SK-N-SH (cell line): ENCODE data around the gene RASSF1. TPM values are rescaled to one million over a fixed set of nuclear protein-coding genes. Genes with fewer than 3 reads are reported as not detected.

ENCODE experiments used
- CTCF ChIA-PET: fragments of 300-600, 350-600 bp; formaldehyde crosslinking; extraction: SDS; loops from one replicate; lab custom pipeline; 2021; lab: Yijun Ruan, JAX
- POLR2A ChIA-PET: fragments of 350-600 bp; sonication (Branson Sonifier 250); formaldehyde crosslinking; extraction: SDS; loops from one replicate; lab custom pipeline; 2020; ENCODE audit warnings: antibody characterized with exemption, inconsistent platforms; lab: Yijun Ruan, JAX
- DNase-seq: peaks from one replicate; pipeline ENCODE4 v3.0.0; 2012
- H2AFZ ChIP-seq: fragments of 200-600 bp; sonication (generic); 2 replicates; pipeline ENCODE4 v1.8.1; 2016; ENCODE audit warnings: antibody characterized with exemption, mild to moderate bottlenecking, low read depth
- H3F3A ChIP-seq: fragments of 200-600 bp; sonication (generic); replicated peaks from 2 replicates; pipeline ENCODE3; 2016; ENCODE audit warnings: antibody characterized with exemption, mild to moderate bottlenecking; ENCODE audit not compliant: insufficient read depth
- H3K27ac ChIP-seq, 2 experiments: fragments of 200-500 bp in 1 of 2; fragments of 200-600 bp in 1 of 2; sonication (Bioruptor generic) in 1 of 2; sonication (generic), shearing (Covaris generic) in 1 of 2; 2 replicates each; pipeline versions ENCODE4 v1.5.1 to v1.6.1; 2014 to 2016; ENCODE audit warnings: low read depth in 2 of 2, inconsistent platforms in 1 of 2, low read length in 1 of 2, mild to moderate bottlenecking in 1 of 2, mixed read lengths in 1 of 2
- H3K27me3 ChIP-seq: fragments of 200-600 bp; sonication (generic), shearing (Covaris generic); 2 replicates; pipeline ENCODE4 v1.6.1; 2016; ENCODE audit warnings: mixed run types; ENCODE audit not compliant: insufficient read depth
- H3K36me3 ChIP-seq, 2 experiments: fragments of 200-500 bp in 1 of 2; fragments of 200-600 bp in 1 of 2; sonication (Bioruptor generic) in 1 of 2; sonication (generic) in 1 of 2; replicated peaks in 1 of 2; 2 replicates each; pipeline versions ENCODE3 to v1.5.1; 2014 to 2016; ENCODE audit warnings: low read length in 1 of 2, mild to moderate bottlenecking in 1 of 2; ENCODE audit not compliant: insufficient read depth in 2 of 2, control insufficient read depth in 1 of 2
- H3K4me1 ChIP-seq, 2 experiments: fragments of 200-500 bp in 1 of 2; fragments of 200-600 bp in 1 of 2; sonication (Bioruptor generic) in 1 of 2; sonication (generic), shearing (Covaris generic) in 1 of 2; 2 replicates each; pipeline versions ENCODE4 v1.5.1 to v1.6.1; 2014 to 2016; ENCODE audit warnings: low read depth in 1 of 2, low read length in 1 of 2, mixed run types in 1 of 2; ENCODE audit not compliant: insufficient read depth in 2 of 2, control insufficient read depth in 1 of 2
- H3K4me2 ChIP-seq: fragments of 200-600 bp; sonication (generic), shearing (Covaris generic); 2 replicates; pipeline ENCODE4 v1.6.1; 2017; ENCODE audit warnings: mixed run types
- H3K4me3 ChIP-seq, 2 experiments: fragments of 200-500 bp in 1 of 2; fragments of 200-600 bp in 1 of 2; sonication (Bioruptor generic) in 1 of 2; sonication (generic), shearing (Covaris generic) in 1 of 2; 2 replicates each; pipeline versions ENCODE4 v1.5.1 to v1.8.1; 2014 to 2016; ENCODE audit warnings: low read depth in 2 of 2, inconsistent platforms in 1 of 2, low read length in 1 of 2, mild to moderate bottlenecking in 1 of 2, mixed read lengths in 1 of 2, moderate library complexity in 1 of 2
- H3K79me2 ChIP-seq: fragments of 200-600 bp; sonication (generic); 2 replicates; pipeline ENCODE4 v1.8.1; 2017; ENCODE audit warnings: mild to moderate bottlenecking; ENCODE audit not compliant: insufficient read depth
- H3K9ac ChIP-seq: fragments of 200-600 bp; sonication (generic); 2 replicates; pipeline ENCODE4 v1.6.1; 2017; ENCODE audit warnings: mixed run types
- H3K9me2 ChIP-seq: fragments of 200-600 bp; sonication (generic); 2 replicates; pipeline ENCODE4 v1.6.1; 2017; ENCODE audit warnings: mixed run types
- H3K9me3 ChIP-seq: fragments of 200-600 bp; sonication (generic); 2 replicates; pipeline ENCODE4 v1.6.1; 2017; ENCODE audit warnings: mixed run types, mild to moderate bottlenecking, moderate library complexity
- H4K20me1 ChIP-seq: fragments of 200-600 bp; sonication (generic); 2 replicates; pipeline ENCODE4 v1.6.1; 2017; ENCODE audit warnings: mild to moderate bottlenecking, mixed run types; ENCODE audit not compliant: insufficient read depth
- ELF1 ChIP-seq: IDR thresholded peaks from 2 replicates; pipeline ENCODE4 v1.4.0; 2012
- MEF2A ChIP-seq: IDR thresholded peaks from 2 replicates; pipeline ENCODE4 v1.4.0; 2012; ENCODE audit warnings: low read depth, borderline replicate concordance
- RAD21 ChIP-seq: IDR thresholded peaks from 2 replicates; pipeline ENCODE4 v1.6.1; 2012; ENCODE audit warnings: mild to moderate bottlenecking, low read length
- RFX5 ChIP-seq: IDR thresholded peaks from 2 replicates; pipeline ENCODE4 v1.6.1; 2012; ENCODE audit warnings: mild to moderate bottlenecking, improper control_type of control experiment, low read length
- TAF1 ChIP-seq: IDR thresholded peaks from 2 replicates; pipeline ENCODE4 v1.6.1; 2012; ENCODE audit warnings: low read depth, mild to moderate bottlenecking, low read length, moderate library complexity, borderline replicate concordance
- WGBS: methylation state at CpG from one replicate; pipeline ENCODE4 v1.1.6; 2017; ENCODE audit warnings: low lambda C conversion rate; 5-methylcytosine and 5-hydroxymethylcytosine counted together
- polyA plus RNA-seq, 3 experiments: library from polyadenylated mRNA; depleted of rRNA; stranded (reverse); fragments of >200 nt; gene quantifications; 2 replicates each; pipeline ENCODE4 v1.2.3, GENCODE V29; 2012
- TF ChIP-seq, protein P1 (sequence below): fragments of 200-600 bp; sonication (generic); IDR thresholded peaks from 2 replicates; pipeline ENCODE4 v1.6.1; 2017; ENCODE audit warnings: antibody characterized with exemption, mild to moderate bottlenecking, moderate library complexity
- TF ChIP-seq, protein P2 (sequence below): IDR thresholded peaks from 2 replicates; pipeline ENCODE4 v1.6.1; 2012; ENCODE audit warnings: mild to moderate bottlenecking, low read depth, low read length, moderate library complexity
- TF ChIP-seq, protein P3 (sequence below): IDR thresholded peaks from 2 replicates; pipeline ENCODE4 v1.4.0; 2012; ENCODE audit warnings: low read depth, borderline replicate concordance

RASSF1 gene
- polyA plus RNA-seq, 1 of the 3 experiments (the other 2 are of a cell fraction): 28.1 TPM

DNA sequence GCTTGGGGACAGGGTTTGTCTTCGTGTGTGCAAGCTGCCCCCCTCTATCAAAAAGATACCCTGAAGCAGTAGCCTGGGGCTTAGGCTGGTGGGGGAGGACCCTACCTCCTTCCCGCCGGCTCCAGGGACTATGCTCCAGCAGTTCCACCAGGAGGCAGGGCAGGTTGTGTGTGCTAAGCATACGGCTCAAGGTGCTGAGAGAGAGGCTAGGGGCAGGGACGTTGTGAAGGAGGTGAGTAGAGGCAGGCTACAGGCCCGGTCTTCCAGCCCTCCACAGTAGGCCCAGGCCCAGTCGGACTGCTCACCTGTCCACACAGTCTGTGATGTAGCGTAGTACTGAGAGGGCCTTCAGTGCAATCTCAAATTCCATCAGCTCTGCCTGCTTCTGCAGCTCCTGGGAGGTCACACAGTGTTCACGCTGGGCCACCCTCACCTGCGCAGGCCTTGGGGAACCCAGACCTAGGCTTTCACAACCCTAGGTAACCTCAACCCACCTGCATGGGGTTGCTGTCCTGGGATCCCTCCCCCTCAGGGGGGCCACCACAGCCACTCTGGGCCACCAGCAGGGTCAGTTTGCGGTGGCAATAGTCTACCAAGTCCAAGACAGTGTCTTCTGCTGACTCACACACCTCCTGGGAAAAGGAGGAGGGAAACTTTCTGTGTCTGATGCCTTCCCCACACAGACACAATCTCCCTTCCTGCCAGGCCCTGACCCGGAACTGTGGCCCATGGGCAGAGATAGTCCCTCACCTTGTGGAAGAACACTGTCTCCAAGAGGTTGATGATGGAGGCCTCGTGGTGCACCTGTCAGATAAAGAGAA, 2.4 kb upstream of the RASSF1 start:
- Histone ChIP-seq H4K20me1 (no peaks in the 10 kb centered on the region), H3F3A (peaks cover 3% of the 10 kb centered on the region), H3K4me3 (no peak overlapping the region)
- WGBS: 92% methylated on average over 4 of the region's 13 CpGs
- TF ChIP-seq ELF1: no peak
- TF ChIP-seq MEF2A: no peak
- TF ChIP-seq, protein P1, sequence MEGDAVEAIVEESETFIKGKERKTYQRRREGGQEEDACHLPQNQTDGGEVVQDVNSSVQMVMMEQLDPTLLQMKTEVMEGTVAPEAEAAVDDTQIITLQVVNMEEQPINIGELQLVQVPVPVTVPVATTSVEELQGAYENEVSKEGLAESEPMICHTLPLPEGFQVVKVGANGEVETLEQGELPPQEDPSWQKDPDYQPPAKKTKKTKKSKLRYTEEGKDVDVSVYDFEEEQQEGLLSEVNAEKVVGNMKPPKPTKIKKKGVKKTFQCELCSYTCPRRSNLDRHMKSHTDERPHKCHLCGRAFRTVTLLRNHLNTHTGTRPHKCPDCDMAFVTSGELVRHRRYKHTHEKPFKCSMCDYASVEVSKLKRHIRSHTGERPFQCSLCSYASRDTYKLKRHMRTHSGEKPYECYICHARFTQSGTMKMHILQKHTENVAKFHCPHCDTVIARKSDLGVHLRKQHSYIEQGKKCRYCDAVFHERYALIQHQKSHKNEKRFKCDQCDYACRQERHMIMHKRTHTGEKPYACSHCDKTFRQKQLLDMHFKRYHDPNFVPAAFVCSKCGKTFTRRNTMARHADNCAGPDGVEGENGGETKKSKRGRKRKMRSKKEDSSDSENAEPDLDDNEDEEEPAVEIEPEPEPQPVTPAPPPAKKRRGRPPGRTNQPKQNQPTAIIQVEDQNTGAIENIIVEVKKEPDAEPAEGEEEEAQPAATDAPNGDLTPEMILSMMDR: no peak
- TF ChIP-seq RAD21: no peak
- TF ChIP-seq, protein P2, sequence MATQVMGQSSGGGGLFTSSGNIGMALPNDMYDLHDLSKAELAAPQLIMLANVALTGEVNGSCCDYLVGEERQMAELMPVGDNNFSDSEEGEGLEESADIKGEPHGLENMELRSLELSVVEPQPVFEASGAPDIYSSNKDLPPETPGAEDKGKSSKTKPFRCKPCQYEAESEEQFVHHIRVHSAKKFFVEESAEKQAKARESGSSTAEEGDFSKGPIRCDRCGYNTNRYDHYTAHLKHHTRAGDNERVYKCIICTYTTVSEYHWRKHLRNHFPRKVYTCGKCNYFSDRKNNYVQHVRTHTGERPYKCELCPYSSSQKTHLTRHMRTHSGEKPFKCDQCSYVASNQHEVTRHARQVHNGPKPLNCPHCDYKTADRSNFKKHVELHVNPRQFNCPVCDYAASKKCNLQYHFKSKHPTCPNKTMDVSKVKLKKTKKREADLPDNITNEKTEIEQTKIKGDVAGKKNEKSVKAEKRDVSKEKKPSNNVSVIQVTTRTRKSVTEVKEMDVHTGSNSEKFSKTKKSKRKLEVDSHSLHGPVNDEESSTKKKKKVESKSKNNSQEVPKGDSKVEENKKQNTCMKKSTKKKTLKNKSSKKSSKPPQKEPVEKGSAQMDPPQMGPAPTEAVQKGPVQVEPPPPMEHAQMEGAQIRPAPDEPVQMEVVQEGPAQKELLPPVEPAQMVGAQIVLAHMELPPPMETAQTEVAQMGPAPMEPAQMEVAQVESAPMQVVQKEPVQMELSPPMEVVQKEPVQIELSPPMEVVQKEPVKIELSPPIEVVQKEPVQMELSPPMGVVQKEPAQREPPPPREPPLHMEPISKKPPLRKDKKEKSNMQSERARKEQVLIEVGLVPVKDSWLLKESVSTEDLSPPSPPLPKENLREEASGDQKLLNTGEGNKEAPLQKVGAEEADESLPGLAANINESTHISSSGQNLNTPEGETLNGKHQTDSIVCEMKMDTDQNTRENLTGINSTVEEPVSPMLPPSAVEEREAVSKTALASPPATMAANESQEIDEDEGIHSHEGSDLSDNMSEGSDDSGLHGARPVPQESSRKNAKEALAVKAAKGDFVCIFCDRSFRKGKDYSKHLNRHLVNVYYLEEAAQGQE: no peak
- no peak for TF ChIP-seq RFX5
- no peak for TF ChIP-seq TAF1
- TF ChIP-seq, protein P3, sequence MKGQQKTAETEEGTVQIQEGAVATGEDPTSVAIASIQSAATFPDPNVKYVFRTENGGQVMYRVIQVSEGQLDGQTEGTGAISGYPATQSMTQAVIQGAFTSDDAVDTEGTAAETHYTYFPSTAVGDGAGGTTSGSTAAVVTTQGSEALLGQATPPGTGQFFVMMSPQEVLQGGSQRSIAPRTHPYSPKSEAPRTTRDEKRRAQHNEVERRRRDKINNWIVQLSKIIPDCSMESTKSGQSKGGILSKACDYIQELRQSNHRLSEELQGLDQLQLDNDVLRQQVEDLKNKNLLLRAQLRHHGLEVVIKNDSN: no peak
- TF ChIP-seq, all 33 proteins: peak for 0
- CTCF ChIA-PET: interaction anchor here (1.3 to 4.7 kb wide), 7 partner anchors 23 to 218 kb away, joined by 3 to 26 read pairs (median 6); no protein-coding TSS in a partner anchor
- H3K9ac ChIP-seq: no peak overlapping the region
- H3K27ac ChIP-seq: no peak overlapping the region
- peaks cover 0 to 7% of the 10 kb centered on the region in 2 experiments for H3K36me3 ChIP-seq
- H3K9me2 ChIP-seq: no peaks in the 10 kb centered on the region
- DNase-seq: no peak
- peaks cover 5% of the 10 kb centered on the region; the same call in 1 of the 2 replicates for H3K79me2 ChIP-seq
- H3K4me2 ChIP-seq: no peak overlapping the region
- no peak overlapping the region for H2AFZ ChIP-seq
- H3K9me3 ChIP-seq: no peaks in the 10 kb centered on the region
- POLR2A ChIA-PET: no interaction called here
- peaks cover 1 to 17% of the 10 kb centered on the region in 2 experiments; a peak in 2 of 4 replicates for H3K4me1 ChIP-seq
- no peaks in the 10 kb centered on the region for H3K27me3 ChIP-seq
